SJSA1 (cell line): ENCODE data around the gene HDAC1. TPM values are rescaled to one million over a fixed set of nuclear protein-coding genes. Genes with fewer than 3 reads are reported as not detected.
A peak's percentile ranks its signal among the peaks of the same experiment; 100 is the strongest.

Experiments used
- DNase-seq, 2 experiments: peaks; one replicate each; pipeline ENCODE4 v3.0.0-alpha.2; 2015 to 2020; ENCODE audit warnings: low spot score in 2 of 2, low read depth in 1 of 2
- H3K27ac ChIP-seq: fragments of 250-450 bp; sonication (Bioruptor Pico); 2 replicates; pipeline ENCODE4 v1.5.1; 2020; ENCODE audit warnings: mild to moderate bottlenecking, moderate library complexity
- H3K27me3 ChIP-seq: fragments of 250-450 bp; sonication (Bioruptor Pico); replicated peaks from 2 replicates; pipeline ENCODE4 v1.5.1; 2020; ENCODE audit warnings: mild to moderate bottlenecking, moderate library complexity
- H3K36me3 ChIP-seq: fragments of 250-450 bp; sonication (Bioruptor Pico); 2 replicates; pipeline ENCODE4 v1.5.1; 2020; ENCODE audit warnings: mild to moderate bottlenecking
- H3K4me1 ChIP-seq: fragments of 250-450 bp; sonication (Bioruptor Pico); replicated peaks from 2 replicates; pipeline ENCODE4 v1.6.1; 2021; ENCODE audit warnings: mild to moderate bottlenecking
- H3K4me3 ChIP-seq: fragments of 250-450 bp; sonication (Bioruptor Pico); 2 replicates; pipeline ENCODE4 v1.5.1; 2020; ENCODE audit warnings: mild to moderate bottlenecking
- H3K9me3 ChIP-seq: fragments of 250-450 bp; sonication (Bioruptor Pico); replicated peaks from 2 replicates; pipeline ENCODE4 v1.5.1; 2020; ENCODE audit warnings: mild to moderate bottlenecking
- total RNA-seq: library from RNA; depleted of rRNA; stranded (reverse); fragments of >200 nt; shearing (Covaris generic); gene quantifications from 2 replicates; pipeline ENCODE4 v1.2.3, GENCODE V29; 2014

HDAC1 gene
- total RNA-seq, 1 experiment from 2014 or later: 191 TPM

DNA sequence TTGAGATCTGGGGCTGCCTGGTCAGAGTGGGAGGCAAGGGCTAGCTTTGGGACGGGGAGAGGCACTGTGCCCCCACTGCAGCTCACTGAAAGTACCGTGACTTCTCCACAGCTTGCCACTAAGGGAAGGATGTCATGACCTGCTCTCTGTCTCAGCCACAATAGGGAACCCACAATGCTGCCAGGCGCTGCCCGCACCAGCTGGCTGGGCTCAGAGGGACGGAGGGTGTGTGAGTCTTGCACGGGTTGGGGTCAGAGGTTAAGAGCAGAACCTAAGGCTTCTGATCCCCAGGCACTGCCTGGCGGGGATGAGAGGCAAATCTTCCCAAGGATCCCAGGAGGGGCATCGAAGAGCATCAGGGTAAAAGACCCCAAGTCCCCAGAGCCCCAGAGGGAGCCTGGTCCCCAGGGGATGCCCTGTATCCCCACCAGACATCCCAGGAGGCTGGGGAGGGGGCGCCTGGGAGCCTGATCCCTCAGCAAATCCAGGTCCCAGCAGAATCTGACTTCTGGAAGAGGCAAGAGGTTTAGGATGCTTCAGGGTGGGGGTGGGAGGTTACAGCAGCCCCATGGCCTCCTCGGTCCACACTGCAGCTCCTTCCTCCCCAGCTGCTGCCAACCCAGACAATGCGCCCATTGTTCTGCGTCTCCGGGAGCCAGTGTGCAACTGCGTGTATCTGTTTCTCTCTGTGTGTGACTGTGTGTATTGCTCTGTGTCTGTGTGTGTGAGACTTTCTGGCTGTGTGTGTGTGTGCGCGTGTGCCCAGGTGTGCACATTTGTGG is 46.2 kb downstream of the HDAC1 start:
- no peaks in the 10 kb centered on the region for H3K27me3 ChIP-seq
- H3K27ac ChIP-seq: no peak overlapping the region
- H3K9me3 ChIP-seq: no peaks in the 10 kb centered on the region
- no peak overlapping the region for H3K4me3 ChIP-seq
- H3K36me3 ChIP-seq: peaks cover 26% of the 10 kb centered on the region
- H3K4me1 ChIP-seq: peaks cover 33% of the 10 kb centered on the region
- DNase-seq: no peak

DNA sequence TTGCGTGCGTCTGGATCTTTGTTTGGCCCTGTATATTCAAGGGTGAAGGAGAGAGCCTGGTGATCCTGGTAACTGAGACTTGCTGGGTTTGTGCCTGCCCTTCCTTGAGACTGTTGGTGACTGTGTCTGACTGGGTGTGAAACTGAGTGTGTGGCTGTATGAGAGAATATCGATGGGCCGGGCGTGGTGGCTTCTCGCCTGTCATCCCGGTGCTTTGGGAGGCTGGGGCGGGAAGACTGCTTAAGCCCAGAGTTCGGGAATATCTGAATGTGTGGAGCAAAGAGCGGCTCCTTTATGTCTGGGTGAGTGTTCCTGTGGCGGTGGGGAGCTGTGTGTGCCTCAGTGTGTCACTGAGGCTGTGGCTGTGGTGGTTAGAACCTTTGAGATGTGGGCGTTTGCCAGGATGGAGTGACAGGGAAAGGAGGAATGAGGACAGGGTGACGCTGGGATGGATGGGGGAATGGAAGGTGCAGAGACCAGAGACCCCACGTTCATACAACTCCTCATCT is 46.8 kb downstream of the HDAC1 start:
- no peak overlapping the region for H3K27ac ChIP-seq
- peaks cover 33% of the 10 kb centered on the region for H3K4me1 ChIP-seq
- H3K4me3 ChIP-seq: no peak overlapping the region
- DNase-seq: no peak
- H3K27me3 ChIP-seq: no peaks in the 10 kb centered on the region
- H3K9me3 ChIP-seq: no peaks in the 10 kb centered on the region
- H3K36me3 ChIP-seq: peaks cover 19% of the 10 kb centered on the region

DNA sequence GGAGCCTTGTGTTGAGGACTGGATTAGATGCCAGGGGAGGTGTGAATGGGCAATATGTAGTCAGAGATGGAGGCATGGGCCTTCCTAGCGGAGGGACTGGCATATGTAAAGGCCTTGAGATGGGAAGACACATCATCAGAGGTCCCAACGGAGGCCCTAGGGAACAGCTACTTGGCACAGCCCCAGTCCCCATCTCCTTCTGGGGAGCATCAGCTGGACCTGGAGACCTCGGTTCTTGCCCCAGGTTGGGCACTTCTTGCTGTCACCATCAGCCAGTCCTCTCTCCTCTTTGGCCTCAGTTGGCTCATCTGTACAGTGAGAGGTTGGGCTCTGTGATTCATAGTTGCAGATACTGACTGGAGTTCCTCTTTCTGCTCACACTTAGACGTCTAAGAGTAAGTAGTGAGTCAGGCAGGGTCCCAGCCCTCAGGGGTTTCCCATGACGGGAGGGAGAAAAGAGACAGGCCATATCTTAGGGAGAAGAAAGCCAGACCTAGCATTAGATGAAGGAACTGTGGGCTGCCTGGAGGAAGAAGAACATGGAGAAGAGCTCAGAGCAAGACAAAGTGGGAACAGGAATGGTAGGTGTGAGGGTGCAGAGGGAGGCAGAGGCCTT is 47.6 kb downstream of the HDAC1 start:
- no peak for DNase-seq
- Histone ChIP-seq H3K4me1 (peaks cover 31% of the 10 kb centered on the region), H3K36me3 (peaks cover 11% of the 10 kb centered on the region), H3K4me3 (no peak overlapping the region), H3K27ac (no peak overlapping the region), H3K9me3 (no peaks in the 10 kb centered on the region), H3K27me3 (no peaks in the 10 kb centered on the region)

DNA sequence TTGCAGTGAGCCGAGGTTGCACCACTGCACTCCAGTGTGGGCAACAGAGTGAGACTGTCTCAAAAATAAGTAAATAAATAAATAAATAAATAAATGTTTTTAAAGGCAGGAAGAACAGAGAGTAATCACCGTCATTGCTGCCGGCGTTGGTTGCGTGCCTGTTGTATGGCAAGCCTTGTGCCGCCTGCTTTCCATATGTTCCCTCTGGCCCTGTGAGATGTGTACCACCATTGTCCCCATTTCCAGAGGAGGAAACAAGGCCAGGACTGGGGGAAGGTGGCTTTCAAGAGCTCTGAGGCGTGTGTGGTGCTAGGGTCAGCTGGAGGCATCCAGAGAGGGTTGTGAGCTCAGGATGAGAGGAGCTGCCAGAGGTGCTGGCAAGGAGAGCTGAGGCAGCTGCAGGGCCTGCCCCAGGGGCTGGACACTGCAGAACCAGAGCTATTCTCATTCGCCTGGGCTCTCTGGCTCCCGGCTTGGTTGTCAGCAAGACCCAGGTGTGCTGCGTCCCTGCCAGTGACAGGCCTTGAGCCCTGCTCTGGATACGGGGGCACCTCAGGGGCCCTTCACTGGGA is 49.4 kb downstream of the HDAC1 start:
- H3K36me3 ChIP-seq: no peaks in the 10 kb centered on the region
- H3K4me3 ChIP-seq: no peak overlapping the region
- H3K4me1 ChIP-seq: peaks cover 22% of the 10 kb centered on the region
- no peak overlapping the region for H3K27ac ChIP-seq
- no peak for DNase-seq
- H3K27me3 ChIP-seq: no peaks in the 10 kb centered on the region
- H3K9me3 ChIP-seq: no peaks in the 10 kb centered on the region

DNA sequence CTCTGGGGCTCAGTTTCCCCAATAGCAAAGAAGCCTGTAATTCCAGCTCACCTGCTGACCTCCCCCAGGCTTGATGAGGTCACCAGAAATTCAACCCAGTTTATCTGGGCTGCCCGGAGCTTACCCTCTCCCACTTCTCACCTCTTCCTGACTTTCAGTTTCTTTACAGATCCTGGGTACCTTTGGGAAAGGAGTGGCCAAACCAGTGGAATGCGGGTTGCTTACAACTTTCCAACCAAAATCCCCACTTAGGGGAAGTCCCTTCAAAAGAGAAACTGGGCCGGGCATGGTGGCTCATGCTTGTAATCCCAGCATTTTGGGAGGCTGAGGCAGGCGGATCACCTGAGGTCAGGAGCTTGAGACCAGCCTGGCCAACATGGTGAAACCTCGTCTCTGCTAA is 50.1 kb downstream of the HDAC1 start:
- Histone ChIP-seq H3K36me3 (no peaks in the 10 kb centered on the region), H3K27me3 (no peaks in the 10 kb centered on the region), H3K4me1 (peaks cover 18% of the 10 kb centered on the region), H3K27ac (no peak overlapping the region), H3K9me3 (no peaks in the 10 kb centered on the region), H3K4me3 (no peak overlapping the region)
- no peak for DNase-seq

DNA sequence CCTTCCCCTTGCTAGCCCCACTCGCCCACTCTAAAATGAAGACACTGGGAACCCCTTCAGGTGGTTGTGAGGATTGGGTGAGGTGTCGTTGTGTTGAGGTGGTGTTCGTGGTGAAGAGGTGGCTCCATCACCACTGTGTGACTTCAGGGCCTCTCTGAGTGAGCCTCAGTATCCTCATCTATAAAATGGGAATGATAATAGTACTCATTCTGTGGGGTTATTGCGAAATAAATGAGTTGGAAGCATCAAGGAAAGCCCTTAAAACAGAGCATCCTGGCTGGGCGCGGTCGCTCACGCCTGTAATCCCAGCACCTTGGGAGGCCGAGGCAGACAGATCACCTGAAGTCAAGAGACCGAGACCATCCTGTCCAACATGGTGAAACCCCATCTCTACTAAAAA is 50.8 kb downstream of the HDAC1 start:
- H3K4me1 ChIP-seq: peaks cover 12% of the 10 kb centered on the region
- DNase-seq: no peak
- H3K4me3 ChIP-seq: no peak overlapping the region
- no peaks in the 10 kb centered on the region for H3K9me3 ChIP-seq
- no peaks in the 10 kb centered on the region for H3K27me3 ChIP-seq
- H3K36me3 ChIP-seq: no peaks in the 10 kb centered on the region
- no peak overlapping the region for H3K27ac ChIP-seq

DNA sequence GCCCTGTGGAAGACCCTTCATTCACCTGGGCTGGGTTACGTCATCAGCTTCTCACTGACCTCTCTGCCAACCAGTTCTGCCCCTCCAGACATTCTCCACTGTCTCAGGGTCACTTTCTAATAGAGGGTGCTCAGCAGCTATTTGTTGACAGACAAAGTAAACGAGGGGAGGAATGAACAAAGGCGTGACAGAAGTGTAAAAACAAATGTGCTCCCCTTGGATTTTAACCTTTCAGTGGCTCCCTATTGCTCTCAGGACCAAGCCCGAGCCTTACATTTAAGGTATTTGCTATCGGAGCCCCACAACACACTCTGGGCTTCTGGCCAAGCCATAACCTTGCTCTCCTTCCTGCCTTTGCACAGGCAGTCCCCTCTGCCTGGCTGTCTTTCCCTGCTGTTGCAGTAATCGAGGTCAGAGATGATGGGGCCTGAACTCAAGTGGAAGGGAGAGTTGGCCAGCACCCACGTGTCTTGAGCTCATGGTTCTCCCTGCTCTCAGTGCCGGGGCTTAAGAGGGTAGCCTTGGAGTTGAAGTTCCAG is 53.5 kb downstream of the HDAC1 start:
- H3K9me3 ChIP-seq: no peaks in the 10 kb centered on the region
- no peak overlapping the region for H3K4me3 ChIP-seq
- H3K27ac ChIP-seq: no peak overlapping the region
- no peaks in the 10 kb centered on the region for H3K36me3 ChIP-seq
- H3K4me1 ChIP-seq: no peaks in the 10 kb centered on the region
- no peak for DNase-seq
- no peaks in the 10 kb centered on the region for H3K27me3 ChIP-seq

DNA sequence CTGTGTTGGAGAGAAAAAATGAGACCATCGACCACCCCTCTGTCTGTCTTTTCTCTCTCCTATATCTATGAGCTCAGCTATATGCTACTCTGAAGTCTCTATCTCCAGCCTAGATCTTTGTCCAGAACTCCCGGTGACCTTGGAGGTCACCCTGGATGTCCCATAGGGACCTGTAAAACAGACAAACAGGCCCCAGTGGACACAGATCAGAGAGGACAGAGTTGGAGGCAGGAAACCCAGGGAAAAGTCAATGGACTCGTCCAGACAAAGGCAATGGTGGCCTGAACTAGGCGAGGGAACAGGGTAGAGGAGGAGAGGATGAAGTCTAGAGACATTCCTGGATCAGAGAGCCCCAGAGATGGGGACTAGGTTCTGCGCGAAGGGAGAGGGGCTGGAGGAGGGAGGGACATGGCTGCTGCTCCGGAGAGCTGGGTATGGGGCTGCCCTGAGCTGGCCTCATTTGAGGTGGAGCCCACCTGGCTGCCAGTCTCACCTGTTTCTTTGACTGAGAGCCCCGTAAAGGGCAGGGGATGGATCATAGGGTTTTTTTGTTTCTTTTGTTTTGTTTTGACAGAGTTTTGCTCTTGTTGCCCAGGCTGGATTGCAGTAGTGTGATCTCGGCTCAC is 54.8 kb downstream of the HDAC1 start:
- peaks cover 2% of the 10 kb centered on the region; the same call in 1 of the 2 replicates for H3K36me3 ChIP-seq
- DNase-seq: no peak
- H3K9me3 ChIP-seq: no peaks in the 10 kb centered on the region; the same call in 1 of the 2 replicates
- H3K4me3 ChIP-seq: no peak overlapping the region
- no peak overlapping the region for H3K27ac ChIP-seq
- H3K4me1 ChIP-seq: peaks cover 3% of the 10 kb centered on the region; the same call in 1 of the 2 replicates
- H3K27me3 ChIP-seq: no peaks in the 10 kb centered on the region

DNA sequence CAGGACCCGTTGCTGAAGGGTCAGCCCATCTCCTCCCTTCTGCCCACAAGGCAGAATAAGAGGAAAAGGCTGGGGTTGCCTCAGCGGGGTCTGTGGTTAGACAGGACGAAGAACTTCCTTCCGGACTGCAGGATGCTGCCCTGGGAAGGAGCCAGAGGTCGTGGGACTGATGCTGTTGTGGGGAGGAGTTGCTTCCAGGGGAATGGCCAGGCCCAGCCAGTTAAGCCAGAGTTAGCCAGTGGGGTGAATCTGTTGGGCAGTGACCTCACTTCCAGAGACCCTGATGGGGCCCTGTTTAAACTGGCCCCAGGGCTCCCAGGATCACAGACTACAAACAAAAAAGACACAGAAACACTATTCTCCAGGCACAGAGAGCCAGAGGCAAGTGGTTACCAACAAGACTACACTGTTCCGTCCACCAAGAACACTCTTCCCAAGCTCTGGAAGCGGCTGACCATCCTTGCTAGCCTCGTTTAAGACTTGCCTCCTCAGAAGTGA is 57.4 kb downstream of the HDAC1 start:
- H3K9me3 ChIP-seq: no peaks in the 10 kb centered on the region; the same call in 1 of the 2 replicates
- H3K4me1 ChIP-seq: peaks cover 12% of the 10 kb centered on the region
- no peak overlapping the region for H3K27ac ChIP-seq
- H3K4me3 ChIP-seq: no peak overlapping the region
- no peaks in the 10 kb centered on the region for H3K27me3 ChIP-seq
- H3K36me3 ChIP-seq: peaks cover 4% of the 10 kb centered on the region; the same call in 1 of the 2 replicates
- no peak for DNase-seq

DNA sequence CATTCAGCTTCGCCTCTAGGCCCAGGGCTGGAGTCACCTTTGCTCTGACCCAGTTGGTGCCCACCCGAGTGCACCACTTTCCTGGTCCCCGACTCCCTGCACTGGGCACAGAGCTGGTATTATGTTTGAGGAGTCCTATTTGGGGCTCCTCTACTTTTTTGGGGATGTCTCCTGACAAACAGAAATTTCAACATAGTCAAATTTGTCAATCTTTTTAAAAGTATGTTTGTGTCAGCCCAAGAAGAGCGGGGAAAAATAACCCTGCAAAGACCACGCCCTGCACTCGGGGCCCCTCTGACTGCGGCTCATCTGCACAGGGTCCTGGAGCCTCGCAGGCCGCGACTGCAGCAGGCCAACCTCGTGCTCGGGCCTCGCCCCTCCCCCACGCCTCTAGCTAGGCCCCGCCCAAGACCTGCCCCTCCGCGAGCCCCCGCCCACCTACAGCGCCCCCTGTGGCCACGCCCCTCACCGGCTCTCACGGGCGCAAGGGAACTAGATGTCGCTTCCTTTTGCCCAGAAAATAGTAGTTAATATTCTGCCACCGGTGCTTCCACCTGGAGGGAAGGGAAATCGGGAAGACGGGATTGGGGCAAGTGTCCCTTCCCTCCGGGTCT is 59.0 kb downstream of the HDAC1 start:
- peaks cover 12% of the 10 kb centered on the region for H3K4me1 ChIP-seq
- no peaks in the 10 kb centered on the region; the same call in 1 of the 2 replicates for H3K9me3 ChIP-seq
- peak in 1 of 2 experiments; percentile 80 for DNase-seq
- no peaks in the 10 kb centered on the region for H3K27me3 ChIP-seq
- H3K4me3 ChIP-seq: peak overlapping the region; percentile 67
- H3K27ac ChIP-seq: peak overlapping the region; percentile 70; the same call in 1 of the 2 replicates
- peaks cover 8% of the 10 kb centered on the region; the same call in 1 of the 2 replicates for H3K36me3 ChIP-seq

DNA sequence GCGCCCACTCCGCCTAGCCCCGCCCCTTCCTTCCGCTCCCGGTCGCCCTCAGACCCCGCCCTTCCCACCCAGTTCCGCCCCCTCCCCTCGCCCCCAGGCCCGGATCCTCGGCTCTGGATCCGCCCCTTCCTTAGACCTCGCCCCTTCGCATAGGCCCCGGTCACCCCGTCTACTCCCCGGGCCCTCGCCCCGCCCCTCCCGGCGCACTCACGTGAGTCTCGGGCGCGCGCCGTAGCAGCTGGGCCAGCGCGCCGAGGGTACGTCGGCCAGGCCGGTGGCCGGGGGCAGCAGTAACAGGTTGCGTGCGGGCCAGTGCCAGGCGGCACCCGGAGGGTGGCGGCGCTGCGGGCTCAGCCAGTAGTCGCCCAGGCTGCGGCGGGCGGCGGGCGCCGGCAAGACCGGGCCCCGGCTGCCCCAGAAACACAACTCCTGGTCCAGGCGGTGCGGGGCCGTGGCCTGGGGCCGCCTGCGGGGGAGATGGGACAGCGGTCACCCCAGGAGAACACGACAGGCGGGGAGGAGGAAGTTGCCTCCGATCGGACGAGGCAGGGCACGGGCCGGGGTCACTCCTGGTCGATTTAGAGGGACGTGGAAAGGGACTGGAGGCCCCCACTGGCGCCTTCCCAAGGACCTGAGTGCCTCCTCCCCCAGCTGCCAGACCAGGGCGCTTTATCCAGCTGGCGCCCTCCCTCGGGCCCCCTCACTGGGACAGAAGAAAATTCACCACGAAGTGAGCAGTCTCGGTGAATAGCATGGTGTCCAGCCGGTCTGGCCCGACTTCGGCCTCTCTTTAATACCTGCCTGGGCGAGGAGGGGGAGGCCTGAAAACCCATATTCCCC is 59.7 kb downstream of the HDAC1 start:
- H3K4me1 ChIP-seq: peaks cover 12% of the 10 kb centered on the region

DNA sequence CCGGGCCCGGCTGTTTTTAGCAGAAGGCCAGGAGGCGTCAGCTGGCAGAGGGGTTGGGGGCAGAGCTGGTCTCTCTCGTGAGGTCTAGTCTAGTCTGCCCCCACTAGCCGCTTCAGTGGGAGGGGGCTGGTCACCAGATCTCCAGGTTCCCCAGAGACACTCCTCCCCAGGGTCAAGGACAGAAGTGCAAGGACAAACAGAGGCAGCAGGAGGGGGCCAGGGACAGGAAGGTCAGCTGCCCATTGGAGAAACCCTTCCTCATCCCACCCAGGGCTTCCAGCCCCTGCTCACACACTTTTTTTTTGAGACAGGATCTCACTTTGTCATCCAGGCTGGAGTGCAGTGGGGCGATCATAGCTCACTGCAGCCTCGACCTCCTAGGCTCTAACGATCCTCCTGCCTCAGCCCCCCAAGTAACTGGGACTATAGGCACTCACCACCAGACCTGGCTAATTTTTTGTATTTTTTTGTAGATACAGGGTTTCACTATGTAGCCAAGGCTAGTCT is 60.4 kb downstream of the HDAC1 start:
- DNase-seq: no peak
- H3K4me3 ChIP-seq: peak overlapping the region; percentile 67
- peaks cover 12% of the 10 kb centered on the region for H3K4me1 ChIP-seq
- no peaks in the 10 kb centered on the region; the same call in 1 of the 2 replicates for H3K9me3 ChIP-seq
- peak overlapping the region; percentile 70 for H3K27ac ChIP-seq
- H3K36me3 ChIP-seq: peaks cover 8% of the 10 kb centered on the region; the same call in 1 of the 2 replicates
- no peaks in the 10 kb centered on the region for H3K27me3 ChIP-seq

More for the DNA sequence above, 59.7 kb downstream of the HDAC1 start:
- no peaks in the 10 kb centered on the region for H3K27me3 ChIP-seq
- no peaks in the 10 kb centered on the region; the same call in 1 of the 2 replicates for H3K9me3 ChIP-seq
- H3K36me3 ChIP-seq: peaks cover 8% of the 10 kb centered on the region; the same call in 1 of the 2 replicates
- peak; percentile 87 to 96 for DNase-seq
- peak overlapping the region; percentile 67 for H3K4me3 ChIP-seq
- peak overlapping the region; percentile 70 for H3K27ac ChIP-seq
